HepG2 (cell line): ENCODE results near the gene RPL21. TPM values are rescaled to one million over a fixed set of nuclear protein-coding genes. Genes with fewer than 3 reads are reported as not detected.

ENCODE experiments used
- ATAC-seq: fragments of 200-7000 bp; cut with Tn5 transposase; 3 replicates; pipeline ENCODE4 v1.9.1; 2020; ENCODE audit warnings: mild to moderate bottlenecking, moderate library complexity
- BruUV-seq: library from RNA; stranded (reverse); fragments of 400-500 nt; replicated peaks from 2 replicates; lab custom pipeline; 2021; lab: Mats Ljungman, UMichigan
- CTCF ChIA-PET: fragments of 300-600 bp; formaldehyde crosslinking; extraction: SDS; loops from one replicate; lab custom pipeline; 2021; ENCODE audit warnings: low total read pairs, inconsistent platforms, low intra/inter-chr PET ratio; lab: Yijun Ruan, JAX
- POLR2A ChIA-PET: fragments of 350-600 bp; sonication (Branson Sonifier 250); formaldehyde crosslinking; loops from one replicate; lab custom pipeline; 2020; ENCODE audit warnings: antibody characterized with exemption, inconsistent platforms; lab: Yijun Ruan, JAX
- DNase-seq: peaks from one replicate; pipeline ENCODE4 v3.0.0-alpha.2; 2015; ENCODE audit warnings: low spot score
- FAIRE-seq: peaks from 3 replicates; lab custom pipeline; 2011; peaks lifted over from hg19 to GRCh38; lab: Jason Lieb, UNC
- H2AFZ ChIP-seq: one replicate; pipeline ENCODE4 v1.6.1; 2011; ENCODE audit warnings: low read length, inconsistent platforms
- H3K27ac ChIP-seq: fragments of 300-600 bp; 3 replicates; pipeline ENCODE4 v1.8.0; 2011; ENCODE audit warnings: mixed run types, mild to moderate bottlenecking, mixed read lengths, low read length, inconsistent platforms; ENCODE audit not compliant: insufficient read depth; ENCODE audit errors: extremely low read length
- H3K27me3 ChIP-seq, 2 experiments: fragments of 200-600 bp in 1 of 2; 2 replicates in 1 of 2; 3 replicates in 1 of 2; pipeline versions ENCODE4 v1.6.0 to v1.8.0; 2011; ENCODE audit warnings: low read length in 2 of 2, mild to moderate bottlenecking in 2 of 2, moderate library complexity in 2 of 2, inconsistent platforms in 1 of 2; ENCODE audit not compliant: insufficient read depth in 2 of 2, control insufficient read depth in 1 of 2
- H3K36me3 ChIP-seq, 2 experiments: fragments of 200-600 bp in 1 of 2; replicated peaks in 1 of 2; 2 replicates in 1 of 2; 3 replicates in 1 of 2; pipeline versions ENCODE4 v1.5.1 to v1.8.0; 2011; ENCODE audit warnings: low read length in 2 of 2, inconsistent platforms in 1 of 2; ENCODE audit not compliant: insufficient read depth in 2 of 2, control insufficient read depth in 1 of 2
- H3K4me1 ChIP-seq: 2 replicates; pipeline ENCODE4 v1.5.1; 2012; ENCODE audit warnings: low read length, inconsistent platforms; ENCODE audit not compliant: insufficient read depth
- H3K4me2 ChIP-seq: 2 replicates; pipeline ENCODE4 v1.6.0; 2011; ENCODE audit warnings: low read depth, low read length, inconsistent platforms
- H3K4me3 ChIP-seq, 3 experiments: fragments of 200-600 bp in 1 of 3; sonication (generic), shearing (Covaris generic) in 1 of 3; replicated peaks in 1 of 3; 2 replicates each; pipeline ENCODE4 v1.5.1; 2011 to 2016; ENCODE audit warnings: low read length in 3 of 3, inconsistent platforms in 2 of 3, low read depth in 2 of 3, mild to moderate bottlenecking in 2 of 3, control low read depth in 1 of 3, mixed read lengths in 1 of 3; ENCODE audit not compliant: insufficient read depth in 1 of 3
- H3K79me2 ChIP-seq: one replicate; pipeline ENCODE4 v1.6.1; 2011; ENCODE audit warnings: low read length, inconsistent platforms; ENCODE audit not compliant: insufficient read depth
- H3K9ac ChIP-seq: 2 replicates; pipeline ENCODE4 v1.6.0; 2011; ENCODE audit warnings: mild to moderate bottlenecking, low read depth, low read length, inconsistent platforms; ENCODE audit not compliant: insufficient read depth
- H3K9me3 ChIP-seq: 2 replicates; pipeline ENCODE4 v1.5.1; 2012; ENCODE audit warnings: mild to moderate bottlenecking, low read length
- H4K20me1 ChIP-seq: 2 replicates; pipeline ENCODE4 v1.6.0; 2011; ENCODE audit warnings: inconsistent platforms, mild to moderate bottlenecking, low read length, moderate library complexity; ENCODE audit not compliant: insufficient read depth
- CEBPB ChIP-seq: IDR thresholded peaks from 2 replicates; pipeline ENCODE4 v1.6.1; 2011; ENCODE audit warnings: low read depth, low read length, improper control_type of control experiment, borderline replicate concordance
- HHEX ChIP-seq: IDR thresholded peaks from 2 replicates; pipeline ENCODE4 v1.6.1; 2016; ENCODE audit warnings: control low read depth
- POLR2A ChIP-seq, 2 experiments: IDR thresholded peaks; 2 replicates each; pipeline ENCODE4 v1.6.1; 2011; ENCODE audit warnings: low read depth in 2 of 2, low read length in 2 of 2, mild to moderate bottlenecking in 1 of 2, moderate library complexity in 1 of 2; ENCODE audit not compliant: insufficient read depth in 1 of 2
- ZNF318 ChIP-seq: sonication (generic); formaldehyde crosslinking; IDR thresholded peaks from 2 replicates; pipeline ENCODE4 v1.4.0; 2020; ENCODE audit warnings: mild to moderate bottlenecking, missing genetic modification reagents
- WGBS: methylation state at CpG from one replicate; pipeline ENCODE4 v1.1.6; 2017; ENCODE audit warnings: low lambda C conversion rate; 5-methylcytosine and 5-hydroxymethylcytosine counted together
- in situ Hi-C: cut with HindIII; loops from 2 replicates; pipeline ENCODE4 v1.10.0; 2017; ENCODE audit warnings: low pct_unique_long_range_greater_than_20kb; ENCODE audit not compliant: extremely low pct_ligation_motif_present
- intact Hi-C: fragments of 100-400 bp; cut with micrococcal nuclease; formaldehyde crosslinking; loops from one replicate; pipeline ENCODE4 v1.10.0; 2022; ENCODE audit not compliant: unreplicated experiment
- polyA plus RNA-seq, 8 experiments: library from polyadenylated mRNA; depleted of rRNA in 3 of 8; stranded (reverse) in 7 of 8; unstranded in 1 of 8; fragments of >200 nt; fragmentation: Illumina TruSeq in 4 of 8; extraction: Trizol in 4 of 8; gene quantifications; 2 replicates each; pipeline versions ENCODE4 v1.2.1 to v1.2.3, GENCODE V29; 2011 to 2016; ENCODE audit warnings: low read depth in 4 of 8, missing spikeins in 1 of 8, mixed read lengths in 1 of 8; ENCODE audit not compliant: insufficient read depth in 1 of 8
- total RNA-seq, 5 experiments: library from RNA; depleted of rRNA; stranded (reverse); fragments of >200 nt; fragmentation: Illumina TruSeq; extraction: Trizol; gene quantifications; 2 replicates each; pipeline ENCODE4 v1.2.3, GENCODE V29; 2016; ENCODE audit warnings: low read depth in 1 of 5

The RPL21 gene
- total and polyA plus RNA-seq, 2 of the 13 experiments (the other 11 are each of a cell fraction or from before 2014, with no cell fraction given): 1,234 to 1,261 TPM

- TF ChIP-seq ZNF318 (CRISPR knock-in tag): no peak
- TF ChIP-seq HHEX: no peak
Observed at GRCh38 chr13:27229642-27230041, 21.7 kb upstream of the RPL21 start (continued).

- H4K20me1 ChIP-seq: no peaks in the 10 kb centered on the region
- no peaks in the 10 kb centered on the region for H3K9me3 ChIP-seq
- intact Hi-C loops: no loop called here
- no peak overlapping the region for H3K27ac ChIP-seq
- H3K27me3 ChIP-seq: no peaks in the 10 kb centered on the region
- H3K79me2 ChIP-seq: no peaks in the 10 kb centered on the region
- DNase-seq: no peak
- TF ChIP-seq CEBPB (peak; percentile 66), POLR2A (IDR thresholded peaks at IDR 0.05; ENCODE audit: insufficient read depth in 1 of 2, low read depth in 2 of 2, low read length in 2 of 2) (no peak)
- ATAC-seq: no peak
- H3K36me3 ChIP-seq: no peaks in the 10 kb centered on the region
- 66% methylated on average over 5 of the region's 5 CpGs for WGBS
- no TSS peak for BruUV-seq
- in situ Hi-C loops: no loop called here
- FAIRE-seq: no peak
- H3K4me1 ChIP-seq: no peaks in the 10 kb centered on the region
- no peak overlapping the region for H3K4me3 ChIP-seq
- POLR2A ChIA-PET: interaction anchor here (0.7 kb wide), 1 partner anchor 26 kb away, joined by 4 read pairs; no protein-coding TSS in a partner anchor
- H2AFZ ChIP-seq: no peak overlapping the region
- H3K9ac ChIP-seq: no peak overlapping the region
- CTCF ChIA-PET: no interaction called here
- no peak overlapping the region for H3K4me2 ChIP-seq
Observed at GRCh38 chr13:27233964-27234363, 17.4 kb upstream of the RPL21 start.
